Skin of body (tissue), 2 donors: Measurements from ENCODE around the gene AAK1. TPM values are rescaled to one million over a fixed set of nuclear protein-coding genes. Genes with fewer than 3 reads are reported as not detected.

ENCODE experiments used
- small RNA-seq: library from RNA; depleted of rRNA; stranded (forward); fragments of <200 nt; gene quantifications from one replicate; pipeline ENCODE3, GENCODE V24; 2014; ENCODE audit warnings: low replicate concordance
- total RNA-seq: library from RNA; depleted of rRNA; stranded (reverse); fragments of >200 nt; gene quantifications from one replicate; pipeline ENCODE4 v1.2.3, GENCODE V29; 2014

Gene AAK1
- total RNA-seq, 1 donor from 2014 or later, result 29.9 TPM

Small RNA genes within 50 kb of the gene (small RNA-seq; reads per million reads assigned to genes)
- gene RN7SL604P (not detected), gene SNORA36C (not detected)

Other genes with a start within 250 kb of the AAK1 start
- gene NFU1, start 206.3 kb downstream of the AAK1 start, total RNA-seq, result 25.4 TPM
- gene ANXA4, start 98.4 kb upstream of the AAK1 start, total RNA-seq, result 33.5 TPM
- gene GMCL1, start 185.9 kb upstream of the AAK1 start, total RNA-seq, result 21.5 TPM